Caco-2 (cell line): ENCODE data around the gene HMCN2. TPM values are rescaled to one million over a fixed set of nuclear protein-coding genes. Genes with fewer than 3 reads are reported as not detected.

Source experiments
- BruUV-seq: library from RNA; stranded (reverse); fragments of 400-500 nt; replicated peaks from 2 replicates; lab custom pipeline; 2021; lab: Mats Ljungman, UMichigan
- CTCF ChIA-PET: fragments of 300-600 bp; sonication (Branson Sonifier 250); formaldehyde crosslinking; loops from one replicate; lab custom pipeline; 2022; ENCODE audit warnings: antibody characterized with exemption; lab: Charles Lee
- POLR2A ChIA-PET: fragments of 300-600 bp; sonication (Branson Sonifier 250); formaldehyde crosslinking; loops from one replicate; lab custom pipeline; 2022; ENCODE audit warnings: antibody characterized with exemption; lab: Charles Lee
- DNase-seq, 2 experiments: peaks; one replicate each; pipeline versions ENCODE4 v3.0.0 to v3.0.0-alpha.2; 2020 to 2022
- H3K27me3 ChIP-seq: replicated peaks from 2 replicates; pipeline ENCODE4 v1.6.0; 2011; ENCODE audit warnings: low read length; ENCODE audit not compliant: control insufficient read depth, insufficient read depth
- H3K36me3 ChIP-seq: 2 replicates; pipeline ENCODE4 v1.5.1; 2011; ENCODE audit warnings: low read length; ENCODE audit not compliant: control insufficient read depth, insufficient read depth
- H3K4me1 ChIP-seq: fragments of 250-450 bp; sonication (Bioruptor Pico); 2 replicates; pipeline ENCODE4 v1.5.1; 2020; ENCODE audit warnings: mild to moderate bottlenecking
- H3K4me3 ChIP-seq: 2 replicates; pipeline ENCODE4 v1.5.1; 2011; ENCODE audit warnings: low read depth, mild to moderate bottlenecking, control low read depth, low read length
- H3K9me3 ChIP-seq: fragments of 250-450 bp; sonication (Bioruptor Pico); 2 replicates; pipeline ENCODE4 v1.5.1; 2020; ENCODE audit warnings: mild to moderate bottlenecking, moderate library complexity
- H3K27ac Mint-ChIP-seq: one replicate; pipeline ENCODE4 v1.8.0; 2022; ENCODE audit warnings: mixed read lengths; ENCODE audit not compliant: unreplicated experiment
- H3K27me3 Mint-ChIP-seq: one replicate; pipeline ENCODE4 v1.8.0; 2022; ENCODE audit warnings: mixed read lengths; ENCODE audit not compliant: insufficient read depth, unreplicated experiment
- H3K36me3 Mint-ChIP-seq: one replicate; pipeline ENCODE4 v1.8.0; 2022; ENCODE audit warnings: mild to moderate bottlenecking, mixed read lengths; ENCODE audit not compliant: insufficient read depth, unreplicated experiment
- H3K4me1 Mint-ChIP-seq: one replicate; pipeline ENCODE4 v1.8.0; 2022; ENCODE audit warnings: low read depth, mixed read lengths; ENCODE audit not compliant: unreplicated experiment
- H3K4me3 Mint-ChIP-seq: one replicate; pipeline ENCODE4 v1.8.0; 2022; ENCODE audit warnings: mild to moderate bottlenecking, moderate library complexity, mixed read lengths; ENCODE audit not compliant: unreplicated experiment
- H3K9me3 Mint-ChIP-seq: one replicate; pipeline ENCODE4 v1.8.0; 2022; ENCODE audit warnings: mixed read lengths; ENCODE audit not compliant: unreplicated experiment
- intact Hi-C: fragments of 100-400 bp; cut with micrococcal nuclease; formaldehyde crosslinking; loops from one replicate; pipeline ENCODE4 v1.10.0; 2022; ENCODE audit not compliant: unreplicated experiment
- total RNA-seq: library from RNA; stranded (reverse); gene quantifications from 2 replicates; pipeline ENCODE4 v1.2.3, GENCODE V29; 2022
- TF ChIP-seq, protein P1 (sequence below), 2 experiments: fragments of 200-600 bp in 1 of 2; IDR thresholded peaks; 1 replicate in 1 of 2; 2 replicates in 1 of 2; pipeline versions ENCODE4 v1.5.1 to v1.8.0; 2011 to 2022; ENCODE audit warnings: antibody characterized with exemption in 1 of 2, control low read depth in 1 of 2, inconsistent platforms in 1 of 2, low read depth in 1 of 2, low read length in 1 of 2, mild to moderate bottlenecking in 1 of 2, moderate library complexity in 1 of 2; ENCODE audit not compliant: insufficient read depth in 1 of 2, severe bottlenecking in 1 of 2, unreplicated experiment in 1 of 2

The HMCN2 gene
- total RNA-seq, 1 experiment from 2014 or later, result 0.41 TPM

DNA sequence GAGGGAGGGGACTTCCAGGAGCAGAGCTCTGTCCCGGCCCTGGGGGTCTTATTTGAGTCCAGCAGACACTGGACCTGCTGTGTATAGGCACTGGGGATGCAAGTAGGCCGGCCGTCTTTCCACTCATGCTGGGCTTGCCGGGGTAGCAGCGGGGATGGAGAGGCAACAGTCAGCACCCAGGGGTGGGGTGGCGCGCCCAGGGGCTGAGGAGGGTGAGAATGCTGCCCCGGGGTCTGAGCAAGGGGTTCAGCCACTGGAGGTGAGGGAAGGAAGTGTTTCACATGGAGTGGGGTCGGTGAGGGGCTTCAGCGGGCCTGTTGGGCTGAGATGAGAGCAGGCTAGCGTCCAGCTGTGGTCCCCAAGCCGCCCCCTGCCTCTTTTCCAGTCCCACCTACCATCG, 88.8 kb downstream of the HMCN2 start:
- H3K36me3 ChIP-seq, result no peaks in the 10 kb centered on the region
- no peaks in the 10 kb centered on the region for H3K27me3 ChIP-seq
- Mint-ChIP-seq H3K9me3 (no peaks in the 10 kb centered on the region), H3K27me3 (peaks cover 3% of the 10 kb centered on the region), H3K4me3 (no peak overlapping the region), H3K4me1 (no peaks in the 10 kb centered on the region), H3K36me3 (no peaks in the 10 kb centered on the region), H3K27ac (no peak overlapping the region)
- no peak for DNase-seq
- no peak overlapping the region for H3K4me3 ChIP-seq
- no peaks in the 10 kb centered on the region for H3K4me1 ChIP-seq
- TF ChIP-seq, protein P1, sequence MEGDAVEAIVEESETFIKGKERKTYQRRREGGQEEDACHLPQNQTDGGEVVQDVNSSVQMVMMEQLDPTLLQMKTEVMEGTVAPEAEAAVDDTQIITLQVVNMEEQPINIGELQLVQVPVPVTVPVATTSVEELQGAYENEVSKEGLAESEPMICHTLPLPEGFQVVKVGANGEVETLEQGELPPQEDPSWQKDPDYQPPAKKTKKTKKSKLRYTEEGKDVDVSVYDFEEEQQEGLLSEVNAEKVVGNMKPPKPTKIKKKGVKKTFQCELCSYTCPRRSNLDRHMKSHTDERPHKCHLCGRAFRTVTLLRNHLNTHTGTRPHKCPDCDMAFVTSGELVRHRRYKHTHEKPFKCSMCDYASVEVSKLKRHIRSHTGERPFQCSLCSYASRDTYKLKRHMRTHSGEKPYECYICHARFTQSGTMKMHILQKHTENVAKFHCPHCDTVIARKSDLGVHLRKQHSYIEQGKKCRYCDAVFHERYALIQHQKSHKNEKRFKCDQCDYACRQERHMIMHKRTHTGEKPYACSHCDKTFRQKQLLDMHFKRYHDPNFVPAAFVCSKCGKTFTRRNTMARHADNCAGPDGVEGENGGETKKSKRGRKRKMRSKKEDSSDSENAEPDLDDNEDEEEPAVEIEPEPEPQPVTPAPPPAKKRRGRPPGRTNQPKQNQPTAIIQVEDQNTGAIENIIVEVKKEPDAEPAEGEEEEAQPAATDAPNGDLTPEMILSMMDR (IDR thresholded peaks at IDR 0.05; ENCODE audit: insufficient read depth in 1 of 2, low read depth in 1 of 2, low read length in 1 of 2, severe bottlenecking in 1 of 2, unreplicated experiment in 1 of 2), result no peak
- POLR2A ChIA-PET, result no interaction called here
- CTCF ChIA-PET, result no interaction called here
- no peaks in the 10 kb centered on the region for H3K9me3 ChIP-seq
- intact Hi-C loops, result no loop called here
- no TSS peak for BruUV-seq

DNA sequence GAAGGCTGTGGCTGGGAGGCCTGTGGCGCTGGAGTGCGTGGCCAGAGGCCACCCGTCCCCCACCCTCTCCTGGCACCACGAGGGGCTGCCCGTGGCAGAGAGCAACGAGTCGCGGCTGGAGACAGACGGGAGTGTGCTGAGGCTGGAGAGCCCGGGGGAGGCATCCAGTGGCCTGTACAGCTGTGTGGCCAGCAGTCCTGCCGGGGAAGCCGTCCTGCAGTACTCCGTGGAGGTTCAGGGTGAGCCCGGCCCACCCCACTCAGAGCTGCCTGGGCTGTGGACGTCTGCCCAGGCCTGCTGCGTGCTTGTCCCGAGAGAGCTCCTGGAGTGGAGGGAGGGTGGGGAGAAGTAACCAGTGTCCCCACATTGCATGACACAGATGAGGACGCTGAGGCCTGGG, 89.2 kb downstream of the HMCN2 start:
- no peak overlapping the region for H3K27ac Mint-ChIP-seq
- no peak overlapping the region for H3K4me3 Mint-ChIP-seq
- Histone ChIP-seq H3K27me3 (no peaks in the 10 kb centered on the region), H3K36me3 (no peaks in the 10 kb centered on the region), H3K4me3 (no peak overlapping the region), H3K9me3 (no peaks in the 10 kb centered on the region), H3K4me1 (no peaks in the 10 kb centered on the region)
- no peaks in the 10 kb centered on the region for H3K36me3 Mint-ChIP-seq
- intact Hi-C loops, result no loop called here
- DNase-seq, result no peak
- no peaks in the 10 kb centered on the region for H3K9me3 Mint-ChIP-seq
- ChIA-PET CTCF (no interaction called here), POLR2A (no interaction called here)
- no peaks in the 10 kb centered on the region for H3K4me1 Mint-ChIP-seq
- BruUV-seq, result no TSS peak
- TF ChIP-seq, protein P1 (IDR thresholded peaks at IDR 0.05; ENCODE audit: insufficient read depth in 1 of 2, low read depth in 1 of 2, low read length in 1 of 2, severe bottlenecking in 1 of 2, unreplicated experiment in 1 of 2), result no peak
- peaks cover 3% of the 10 kb centered on the region for H3K27me3 Mint-ChIP-seq

DNA sequence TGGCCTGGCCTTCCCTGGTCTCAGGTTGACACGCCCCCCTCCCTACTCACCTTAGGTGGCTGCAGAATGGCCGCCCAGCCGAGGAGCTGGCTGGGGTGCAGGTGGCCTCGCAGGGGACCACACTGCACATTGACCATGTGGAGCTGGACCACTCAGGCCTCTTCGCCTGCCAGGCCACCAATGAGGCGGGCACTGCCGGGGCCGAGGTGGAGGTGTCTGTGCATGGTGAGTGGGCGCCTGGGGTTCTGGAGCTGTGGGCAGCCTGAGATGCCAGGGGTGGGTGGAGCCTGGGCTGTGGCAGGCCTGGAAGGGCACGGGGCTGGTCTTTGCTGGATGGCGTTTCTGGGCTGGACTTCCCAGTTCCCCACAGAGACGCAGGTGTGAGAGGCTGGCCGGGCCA, 90.5 kb downstream of the HMCN2 start:
- H3K27me3 Mint-ChIP-seq, result peaks cover 6% of the 10 kb centered on the region
- Histone ChIP-seq H3K9me3 (no peaks in the 10 kb centered on the region), H3K4me1 (no peaks in the 10 kb centered on the region), H3K4me3 (no peak overlapping the region), H3K36me3 (no peaks in the 10 kb centered on the region), H3K27me3 (no peaks in the 10 kb centered on the region)
- no peak overlapping the region for H3K4me3 Mint-ChIP-seq
- ChIA-PET POLR2A (no interaction called here), CTCF (no interaction called here)
- TF ChIP-seq, protein P1 (IDR thresholded peaks at IDR 0.05; ENCODE audit: insufficient read depth in 1 of 2, low read depth in 1 of 2, low read length in 1 of 2, severe bottlenecking in 1 of 2, unreplicated experiment in 1 of 2), result no peak
- no peak for DNase-seq
- intact Hi-C loops, result no loop called here
- no peaks in the 10 kb centered on the region for H3K9me3 Mint-ChIP-seq
- no peaks in the 10 kb centered on the region for H3K4me1 Mint-ChIP-seq
- H3K27ac Mint-ChIP-seq, result no peak overlapping the region
- H3K36me3 Mint-ChIP-seq, result no peaks in the 10 kb centered on the region
- BruUV-seq, result no TSS peak
